OCI-LY7 (cell line): ENCODE data around the gene CYTIP. TPM values are rescaled to one million over a fixed set of nuclear protein-coding genes. Genes with fewer than 3 reads are reported as not detected.

ENCODE experiments used
- BruUV-seq: library from RNA; stranded (reverse); fragments of 400-500 nt; replicated peaks from 2 replicates; lab custom pipeline; 2021; lab: Mats Ljungman, UMichigan
- CTCF ChIA-PET: fragments of 300-600 bp; sonication (Branson Sonifier 250); formaldehyde crosslinking; loops from one replicate; lab custom pipeline; 2022; ENCODE audit warnings: antibody characterized with exemption; ENCODE audit not compliant: unreplicated experiment; lab: Charles Lee
- POLR2A ChIA-PET: fragments of 300-600 bp; sonication (Branson Sonifier 250); formaldehyde crosslinking; loops from one replicate; lab custom pipeline; 2022; ENCODE audit warnings: antibody characterized with exemption; lab: Charles Lee
- DNase-seq: peaks from one replicate; pipeline ENCODE4 v3.0.0-alpha.2; 2015; ENCODE audit warnings: low spot score
- H2AFZ ChIP-seq: fragments of 200-600 bp; sonication (generic), shearing (Covaris generic); 2 replicates; pipeline ENCODE4 v1.6.1; 2014; ENCODE audit warnings: mild to moderate bottlenecking, antibody characterized with exemption, low read length, moderate library complexity
- H3K27ac ChIP-seq: fragments of 200-600 bp; sonication (generic); 2 replicates; pipeline ENCODE4 v1.5.1; 2014; ENCODE audit warnings: mixed run types, low read depth, mild to moderate bottlenecking, moderate library complexity, low read length, inconsistent platforms; ENCODE audit not compliant: poor library complexity, severe bottlenecking
- H3K36me3 ChIP-seq: fragments of 200-600 bp; sonication (generic); 2 replicates; pipeline ENCODE4 v1.6.1; 2014; ENCODE audit warnings: mild to moderate bottlenecking, antibody characterized with exemption, low read length, moderate library complexity, mixed read lengths; ENCODE audit not compliant: insufficient read depth
- H3K4me1 ChIP-seq: fragments of 200-600 bp; sonication (generic); 2 replicates; pipeline ENCODE4 v1.5.1; 2014; ENCODE audit warnings: mild to moderate bottlenecking, low read length; ENCODE audit not compliant: insufficient read depth, poor library complexity, severe bottlenecking
- H3K4me2 ChIP-seq: fragments of 200-600 bp; sonication (generic); 2 replicates; pipeline ENCODE4 v1.6.1; 2014; ENCODE audit warnings: mild to moderate bottlenecking, low read length
- H3K4me3 ChIP-seq: fragments of 200-600 bp; sonication (generic); 2 replicates; pipeline ENCODE4 v1.5.1; 2014; ENCODE audit warnings: mild to moderate bottlenecking, low read depth, low read length; ENCODE audit not compliant: poor library complexity, severe bottlenecking
- H3K79me2 ChIP-seq: fragments of 200-600 bp; sonication (generic); 2 replicates; pipeline ENCODE4 v1.6.1; 2016; ENCODE audit warnings: low read depth, mild to moderate bottlenecking, low read length, moderate library complexity, mixed read lengths; ENCODE audit not compliant: insufficient read depth
- H3K9me2 ChIP-seq: fragments of 200-600 bp; sonication (generic); 2 replicates; pipeline ENCODE4 v1.6.1; 2016; ENCODE audit warnings: mild to moderate bottlenecking, low read length, mixed read lengths; ENCODE audit not compliant: insufficient read depth
- H3K9me3 ChIP-seq: fragments of 200-600 bp; sonication (generic); 2 replicates; pipeline ENCODE4 v1.6.1; 2014; ENCODE audit warnings: mild to moderate bottlenecking, mixed run types, low read length, mixed read lengths
- H4K20me1 ChIP-seq: fragments of 200-600 bp; sonication (generic); 2 replicates; pipeline ENCODE4 v1.6.1; 2014; ENCODE audit warnings: mild to moderate bottlenecking, antibody characterized with exemption, low read length, moderate library complexity, mixed read lengths; ENCODE audit not compliant: insufficient read depth
- CTCF ChIP-seq: fragments of 200-600 bp; sonication (generic); conservative IDR thresholded peaks from 2 replicates; pipeline ENCODE4 v1.5.1; 2014; ENCODE audit warnings: mild to moderate bottlenecking, antibody characterized with exemption, low read length, moderate library complexity, mixed read lengths
- EZH2phosphoT487 ChIP-seq: fragments of 200-600 bp; sonication (generic); IDR thresholded peaks from 2 replicates; pipeline ENCODE4 v1.6.1; 2018; ENCODE audit warnings: low read depth, borderline replicate concordance, mild to moderate bottlenecking, mixed run types, antibody characterized with exemption, low read length, moderate library complexity, mixed read lengths
- intact Hi-C: fragments of 100-400 bp; cut with micrococcal nuclease; formaldehyde crosslinking; loops from one replicate; pipeline ENCODE4 v1.10.0; 2022; ENCODE audit not compliant: unreplicated experiment
- total RNA-seq, 2 experiments: library from RNA; depleted of rRNA in 1 of 2; stranded (reverse); fragments of >200 nt in 1 of 2; shearing (Covaris generic) in 1 of 2; gene quantifications; 2 replicates each; pipeline ENCODE4 v1.2.3, GENCODE V29; 2014 to 2022

The CYTIP gene
- total RNA-seq, 2 experiments from 2014 or later: 49.2 to 64.0 TPM

- H3K4me1 ChIP-seq: peaks cover 62% of the 10 kb centered on the region
- CTCF ChIA-PET: no interaction called here
- no peak overlapping the region for H2AFZ ChIP-seq
- peak overlapping the region; percentile 88 for H3K4me2 ChIP-seq
- H3K9me2 ChIP-seq: no peaks in the 10 kb centered on the region
- POLR2A ChIA-PET: interaction anchor here (0.7 to 3.7 kb wide), 9 partner anchors 8 to 114 kb away, joined by 3 to 37 read pairs (median 3); no protein-coding TSS in a partner anchor
- peaks cover 85% of the 10 kb centered on the region for H3K79me2 ChIP-seq
- BruUV-seq: no TSS peak
- TF ChIP-seq CTCF (no peak), EZH2phosphoT487 (no peak)
- H3K36me3 ChIP-seq: peaks cover 43% of the 10 kb centered on the region
- no peaks in the 10 kb centered on the region for H4K20me1 ChIP-seq
- peak overlapping the region; percentile 78 for H3K4me3 ChIP-seq
- intact Hi-C loops: loop anchor here (1.0 to 5.0 kb wide), 2 partner anchors 37 to 1016 kb away; partner anchors contain the start of genes CCDC148 and PKP4
- DNase-seq: peak; percentile 66
- H3K9me3 ChIP-seq: no peaks in the 10 kb centered on the region; the same call in 1 of the 2 replicates
- H3K27ac ChIP-seq: peak overlapping the region; percentile 87
Measured at GRCh38 chr2:157441072-157441454, 2.8 kb downstream of the CYTIP start.

- no peak for TF ChIP-seq EZH2phosphoT487
- no peak for TF ChIP-seq CTCF
- Histone ChIP-seq H3K9me2 (no peaks in the 10 kb centered on the region), H3K27ac (peak overlapping the region; percentile 87), H4K20me1 (no peaks in the 10 kb centered on the region), H3K4me1 (peaks cover 62% of the 10 kb centered on the region), H3K36me3 (peaks cover 48% of the 10 kb centered on the region), H3K4me2 (peak overlapping the region; percentile 88), H2AFZ (no peak overlapping the region; the same call in 1 of the 2 replicates), H3K79me2 (peaks cover 91% of the 10 kb centered on the region), H3K9me3 (no peaks in the 10 kb centered on the region; the same call in 1 of the 2 replicates), H3K4me3 (peak overlapping the region; percentile 78)
- CTCF ChIA-PET: interaction anchor here (0.6 to 1.1 kb wide), 2 partner anchors 19 to 113 kb away, joined by 3 to 5 read pairs; no protein-coding TSS in a partner anchor
- DNase-seq: no peak
- no TSS peak for BruUV-seq
- POLR2A ChIA-PET: interaction anchor here (0.7 to 3.7 kb wide), 15 partner anchors 9 to 114 kb away, joined by 3 to 37 read pairs (median 4); no protein-coding TSS in a partner anchor
- intact Hi-C loops: loop anchor here (1.0 to 5.0 kb wide), 2 partner anchors 36 to 1017 kb away; partner anchors contain the start of genes CCDC148 and PKP4
Measured at GRCh38 chr2:157440404-157441071, 3.4 kb downstream of the CYTIP start.
